NCI-H2107 treated with DMSO at 0.1 percent for 48 hours (cell line): ENCODE data around the gene ARSD.
"Not testable (repeated sequence)": the region's sequence is repeated elsewhere in the genome, so short reads cannot be mapped to it uniquely, and the experiment has no call there.

Experiments used
- DNase-seq: peaks from one replicate; lab custom pipeline; 2025; ENCODE audit not compliant: unreplicated experiment; lab: John Stamatoyannopoulos, UW

ARSD gene

GRCh38 chrX:2928583-2929434, at the start of gene ARSD:
ARSD (minus strand) TSS chrX:2929339; CDS start chrX:2929275, 64 bp downstream.
- DNase-seq, result no peak

GRCh38 chrX:2978639-2979038, 49.5 kb upstream of the ARSD start:
- DNase-seq, result not testable (repeated sequence)

GRCh38 chrX:2974961-2975360, 45.8 kb upstream of the ARSD start:
- DNase-seq, result no peak

DNA sequence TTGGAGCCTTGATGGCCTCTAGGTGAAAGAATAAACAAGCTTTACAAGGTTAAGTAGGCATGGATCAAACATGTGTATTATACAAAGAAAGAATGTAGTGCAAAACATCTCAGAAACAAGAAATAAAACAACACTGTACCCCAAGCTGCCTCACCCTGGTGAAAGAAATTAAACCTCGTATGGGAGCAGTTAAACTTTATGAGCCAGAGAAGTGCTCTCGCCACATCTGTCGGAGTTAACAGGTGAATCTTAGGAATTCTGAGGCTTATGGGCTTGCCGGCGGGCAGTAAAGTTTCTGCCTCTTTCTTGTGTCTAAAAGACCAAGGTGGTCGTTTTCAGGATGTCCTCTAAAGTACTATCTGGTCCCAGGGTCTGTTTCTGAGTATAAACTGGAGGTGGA, 43.3 kb upstream of the ARSD start:
- DNase-seq, result no peak

DNA sequence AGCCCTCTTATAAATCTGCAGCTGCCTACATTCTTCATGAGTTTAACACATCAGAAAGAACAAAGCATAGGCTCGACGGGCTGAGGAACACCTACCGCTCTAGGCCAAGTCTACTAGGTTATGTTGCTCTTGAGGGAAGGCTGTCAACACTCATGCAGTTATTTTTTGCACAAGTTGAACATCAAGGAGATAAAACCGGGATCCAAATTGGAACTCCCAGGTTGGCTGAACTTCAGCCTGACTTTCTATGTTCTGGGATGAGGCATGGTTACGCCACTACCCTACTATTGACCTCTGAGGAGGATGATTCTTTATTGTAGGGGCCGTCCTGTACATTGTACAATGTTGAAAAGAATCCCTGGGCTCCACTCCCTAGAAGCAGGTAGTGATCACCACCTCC, 39.9 kb upstream of the ARSD start:
- no peak for DNase-seq

- DNase-seq, result no peak
These were observed 39.1 kb upstream of the ARSD start for GRCh38 chrX:2967998-2968909.

GRCh38 chrX:2967584-2967983, 38.4 kb upstream of the ARSD start:
- DNase-seq, result no peak

DNA sequence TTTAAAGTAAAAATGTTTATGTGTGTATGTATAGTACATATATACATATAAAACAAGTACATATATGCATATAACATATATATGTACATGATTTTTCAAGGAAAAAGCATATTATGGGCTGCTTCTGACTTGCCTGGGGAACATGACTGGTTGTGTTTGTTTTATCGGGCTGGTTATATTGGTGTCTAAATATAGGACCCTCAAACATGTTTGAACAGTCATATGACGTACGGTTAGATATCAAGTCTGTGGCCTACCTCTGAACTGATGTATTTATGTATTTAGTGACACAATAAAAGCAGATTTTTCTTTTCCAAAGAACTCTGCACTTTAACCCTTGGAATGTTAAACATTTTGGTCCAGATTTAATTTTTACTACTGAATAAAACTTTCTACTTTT, 37.9 kb upstream of the ARSD start:
- DNase-seq, result no peak

- no peak for DNase-seq
These were observed 36.8 kb upstream of the ARSD start for GRCh38 chrX:2965965-2966364.

GRCh38 chrX:2963992-2964794, 35.1 kb upstream of the ARSD start:
- not testable (repeated sequence) for DNase-seq

DNA sequence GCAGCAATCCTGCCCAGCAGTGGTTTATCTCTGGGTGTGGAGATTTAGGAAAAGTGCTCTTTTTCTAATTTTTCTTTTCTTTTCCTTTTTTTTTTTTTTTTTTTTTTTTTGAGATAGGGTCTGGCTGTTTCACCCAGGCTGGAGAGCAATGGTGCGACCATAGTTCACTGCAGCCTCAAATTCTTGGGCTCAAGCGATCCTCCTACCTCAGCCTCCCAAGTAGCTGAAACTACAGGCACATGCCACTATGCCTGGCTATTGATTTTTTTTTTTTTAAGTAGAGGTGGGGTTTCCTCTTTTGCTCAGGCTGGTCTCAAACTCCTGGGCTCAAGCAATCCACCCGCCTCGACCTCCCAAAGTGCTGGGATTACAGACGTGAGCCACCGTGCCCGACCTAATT, 34.3 kb upstream of the ARSD start:
- DNase-seq, result not testable (repeated sequence)

DNA sequence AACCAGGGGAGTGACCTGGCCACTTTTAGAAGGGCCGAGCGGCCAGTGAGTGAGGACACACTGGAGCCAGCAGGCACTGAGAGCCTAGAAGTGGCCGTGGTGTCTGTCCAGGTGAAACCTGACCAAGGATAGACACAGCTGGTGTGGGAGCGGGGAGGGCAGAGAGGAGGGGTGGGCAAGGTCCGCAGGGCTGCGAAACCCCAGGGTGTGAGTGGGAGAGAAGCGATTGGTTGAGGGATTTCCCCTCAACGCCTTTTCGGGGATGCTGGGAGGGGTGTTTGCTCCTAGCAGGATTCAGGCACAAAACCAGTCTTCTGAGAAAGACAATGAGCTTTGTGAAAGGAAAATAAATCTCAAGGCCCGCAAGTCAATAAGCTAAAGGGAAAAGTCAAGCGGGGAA, 33.2 kb upstream of the ARSD start:
- no peak for DNase-seq

GRCh38 chrX:2960861-2961515, 31.8 kb upstream of the ARSD start:
- no peak for DNase-seq

GRCh38 chrX:2958199-2958598, 29.1 kb upstream of the ARSD start:
- no peak for DNase-seq

DNA sequence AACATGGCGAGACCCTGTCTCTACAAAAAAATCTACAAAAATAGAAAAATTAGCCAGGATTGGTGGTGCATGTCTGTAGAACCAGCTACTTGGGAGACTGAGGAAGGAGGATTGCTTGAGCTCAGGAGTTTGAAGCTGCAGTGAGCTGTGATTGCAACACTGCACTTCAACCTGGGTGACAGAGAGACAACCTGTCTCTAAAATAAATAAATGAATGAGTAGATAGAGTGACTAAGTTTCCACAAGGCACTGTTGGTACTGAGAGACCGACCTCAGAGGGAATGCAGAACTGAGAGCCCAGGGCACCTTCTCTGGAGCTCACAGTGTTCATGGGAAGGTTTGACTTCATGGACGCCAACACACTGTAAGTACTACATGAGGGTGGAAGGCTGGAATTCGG, 26.7 kb upstream of the ARSD start:
- no peak for DNase-seq

DNA sequence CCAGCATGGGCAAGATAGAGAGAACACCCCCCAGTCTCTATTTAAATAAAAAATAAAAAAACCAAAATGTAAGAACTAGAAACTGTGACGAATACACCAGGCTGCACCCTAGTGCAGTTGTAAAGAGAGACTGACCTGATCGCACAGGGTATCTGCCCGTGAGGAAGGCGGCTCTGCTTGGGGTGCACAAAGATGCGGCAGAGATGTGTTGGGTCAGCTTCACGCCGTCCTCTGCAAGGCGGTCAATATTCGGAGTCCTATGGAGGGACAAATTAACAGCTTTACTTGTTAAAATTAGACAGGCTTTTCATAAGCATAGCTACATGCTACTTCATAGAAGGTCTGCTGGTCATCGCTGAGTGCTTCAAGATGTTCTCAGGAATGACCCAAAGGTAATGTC, 26.1 kb upstream of the ARSD start:
- DNase-seq, result no peak

- no peak for DNase-seq
These were observed 25.4 kb upstream of the ARSD start for GRCh38 chrX:2954541-2954940.

DNA sequence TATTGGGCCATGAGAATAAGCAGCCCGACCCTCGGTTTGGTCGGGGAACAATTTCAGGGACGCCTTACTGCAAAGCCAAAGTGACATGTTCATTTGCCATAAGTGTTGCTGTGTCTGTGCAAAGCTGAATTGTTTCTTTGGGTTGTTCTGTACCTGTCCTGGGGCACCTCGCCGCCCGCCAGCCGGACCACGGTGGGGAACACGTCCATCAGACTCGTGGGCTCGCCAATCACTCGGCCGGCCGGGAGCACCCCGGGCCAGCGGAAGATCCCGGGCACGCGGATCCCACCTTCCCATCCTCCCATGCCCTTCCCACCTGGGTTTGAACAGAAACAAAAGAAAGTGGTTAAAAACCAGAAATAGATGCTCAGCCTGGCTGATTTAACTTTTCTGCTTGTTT, 8.8 kb upstream of the ARSD start:
- not testable (repeated sequence) for DNase-seq

GRCh38 chrX:2934715-2935710, 5.9 kb upstream of the ARSD start:
- no peak for DNase-seq
